ENCODE results near the gene NHLRC1.

DNA sequence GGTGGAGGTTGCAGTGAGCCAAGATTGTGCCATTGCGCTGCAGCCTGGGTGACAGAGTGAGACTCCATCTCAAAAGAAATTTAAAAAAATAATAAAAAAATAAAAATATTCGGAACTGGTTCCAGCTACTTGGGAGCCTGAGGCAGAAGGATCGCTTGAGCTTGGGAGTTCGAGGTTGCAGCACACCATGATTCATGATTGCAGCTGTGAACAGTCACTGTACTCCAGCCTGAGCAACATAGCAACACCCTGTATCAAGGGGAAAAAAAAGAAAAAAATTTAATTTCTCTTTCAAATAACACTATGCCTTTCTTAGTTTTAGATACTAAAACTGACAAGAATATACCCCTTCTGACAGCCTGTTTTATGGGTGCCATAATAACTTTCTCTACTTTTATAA, 43.3 kb upstream of the NHLRC1 start:
- TF ChIP-seq, protein P1, sequence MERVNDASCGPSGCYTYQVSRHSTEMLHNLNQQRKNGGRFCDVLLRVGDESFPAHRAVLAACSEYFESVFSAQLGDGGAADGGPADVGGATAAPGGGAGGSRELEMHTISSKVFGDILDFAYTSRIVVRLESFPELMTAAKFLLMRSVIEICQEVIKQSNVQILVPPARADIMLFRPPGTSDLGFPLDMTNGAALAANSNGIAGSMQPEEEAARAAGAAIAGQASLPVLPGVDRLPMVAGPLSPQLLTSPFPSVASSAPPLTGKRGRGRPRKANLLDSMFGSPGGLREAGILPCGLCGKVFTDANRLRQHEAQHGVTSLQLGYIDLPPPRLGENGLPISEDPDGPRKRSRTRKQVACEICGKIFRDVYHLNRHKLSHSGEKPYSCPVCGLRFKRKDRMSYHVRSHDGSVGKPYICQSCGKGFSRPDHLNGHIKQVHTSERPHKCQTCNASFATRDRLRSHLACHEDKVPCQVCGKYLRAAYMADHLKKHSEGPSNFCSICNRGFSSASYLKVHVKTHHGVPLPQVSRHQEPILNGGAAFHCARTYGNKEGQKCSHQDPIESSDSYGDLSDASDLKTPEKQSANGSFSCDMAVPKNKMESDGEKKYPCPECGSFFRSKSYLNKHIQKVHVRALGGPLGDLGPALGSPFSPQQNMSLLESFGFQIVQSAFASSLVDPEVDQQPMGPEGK (CRISPR knock-in tag; IDR thresholded peaks at IDR 0.05; ENCODE audit: borderline replicate concordance), result no peak
- no peak for TF ChIP-seq SP2 (IDR thresholded peaks at IDR 0.05; ENCODE audit: extremely low read depth, low read depth, low read length, poor library complexity, severe bottlenecking)
- TF ChIP-seq, protein P2, sequence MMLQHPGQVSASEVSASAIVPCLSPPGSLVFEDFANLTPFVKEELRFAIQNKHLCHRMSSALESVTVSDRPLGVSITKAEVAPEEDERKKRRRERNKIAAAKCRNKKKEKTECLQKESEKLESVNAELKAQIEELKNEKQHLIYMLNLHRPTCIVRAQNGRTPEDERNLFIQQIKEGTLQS (IDR thresholded peaks at IDR 0.05), result no peak
- TF ChIP-seq, protein P2 (CRISPR knock-in tag; conservative IDR thresholded peaks at IDR 0.05), result no peak
- TF ChIP-seq, protein P3, sequence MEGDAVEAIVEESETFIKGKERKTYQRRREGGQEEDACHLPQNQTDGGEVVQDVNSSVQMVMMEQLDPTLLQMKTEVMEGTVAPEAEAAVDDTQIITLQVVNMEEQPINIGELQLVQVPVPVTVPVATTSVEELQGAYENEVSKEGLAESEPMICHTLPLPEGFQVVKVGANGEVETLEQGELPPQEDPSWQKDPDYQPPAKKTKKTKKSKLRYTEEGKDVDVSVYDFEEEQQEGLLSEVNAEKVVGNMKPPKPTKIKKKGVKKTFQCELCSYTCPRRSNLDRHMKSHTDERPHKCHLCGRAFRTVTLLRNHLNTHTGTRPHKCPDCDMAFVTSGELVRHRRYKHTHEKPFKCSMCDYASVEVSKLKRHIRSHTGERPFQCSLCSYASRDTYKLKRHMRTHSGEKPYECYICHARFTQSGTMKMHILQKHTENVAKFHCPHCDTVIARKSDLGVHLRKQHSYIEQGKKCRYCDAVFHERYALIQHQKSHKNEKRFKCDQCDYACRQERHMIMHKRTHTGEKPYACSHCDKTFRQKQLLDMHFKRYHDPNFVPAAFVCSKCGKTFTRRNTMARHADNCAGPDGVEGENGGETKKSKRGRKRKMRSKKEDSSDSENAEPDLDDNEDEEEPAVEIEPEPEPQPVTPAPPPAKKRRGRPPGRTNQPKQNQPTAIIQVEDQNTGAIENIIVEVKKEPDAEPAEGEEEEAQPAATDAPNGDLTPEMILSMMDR (IDR thresholded peaks at IDR 0.05 in 2 of 3, conservative IDR thresholded peaks at IDR 0.05 in 1 of 3; ENCODE audit: insufficient read depth in 2 of 3, low read depth in 1 of 3, low read length in 3 of 3), result no peak
- no peak for TF ChIP-seq CTBP1 (IDR thresholded peaks at IDR 0.05; ENCODE audit: borderline replicate concordance)
- TF ChIP-seq PCBP2 (IDR thresholded peaks at IDR 0.05; ENCODE audit: low read depth, low read length, poor library complexity, severe bottlenecking), result no peak

Measured in K562 (cell line).